SK-MEL-5 (cell line): Measurements from ENCODE around the gene POLRMT. TPM values are rescaled to one million over a fixed set of nuclear protein-coding genes. Genes with fewer than 3 reads are reported as not detected.

Experiments used
- total RNA-seq: library from RNA; depleted of rRNA; stranded (reverse); fragments of >200 nt; shearing (Covaris generic); gene quantifications from 2 replicates; pipeline ENCODE4 v1.2.3, GENCODE V29; 2014; rRNA removed

POLRMT gene
- total RNA-seq, 1 experiment from 2014 or later: 29.0 TPM

Other genes with a start within 250 kb of the POLRMT start
- 0.80 and 1.1 TPM in 2 replicates for gene C2CD4C, start 224.4 kb downstream of the POLRMT start, total RNA-seq
- 6.7 and 7.0 TPM in 2 replicates for gene SHC2, start 172.5 kb downstream of the POLRMT start, total RNA-seq
- gene MADCAM1, start 137.1 kb downstream of the POLRMT start, total RNA-seq: not detected in 2 replicates
- 19.5 and 26.4 TPM in 2 replicates for gene TPGS1, start 126.0 kb downstream of the POLRMT start, total RNA-seq
- gene CDC34, start 101.8 kb downstream of the POLRMT start, total RNA-seq: 51.0 and 52.7 TPM in 2 replicates
- gene GZMM, start 89.5 kb downstream of the POLRMT start, total RNA-seq: 0.21 and 1.1 TPM in 2 replicates
- 399 and 435 TPM in 2 replicates for gene BSG, start 60.9 kb downstream of the POLRMT start, total RNA-seq
- gene HCN2, start 43.7 kb downstream of the POLRMT start, total RNA-seq: 1.1 and 1.2 TPM in 2 replicates
- 0.24 TPM in 1 of 2 replicates, not detected in the other for gene FGF22, start 6.3 kb upstream of the POLRMT start, total RNA-seq
- 29.6 and 30.0 TPM in 2 replicates for gene RNF126, start 29.7 kb upstream of the POLRMT start, total RNA-seq
- 6.4 and 7.8 TPM in 2 replicates for gene FSTL3, start 42.9 kb upstream of the POLRMT start, total RNA-seq
- not detected in 2 replicates for gene PRSS57, start 61.9 kb upstream of the POLRMT start, total RNA-seq
- gene PALM, start 75.4 kb upstream of the POLRMT start, total RNA-seq: 4.0 and 4.3 TPM in 2 replicates
- not detected in 2 replicates for gene MISP, start 117.6 kb upstream of the POLRMT start, total RNA-seq
- 124 and 140 TPM in 2 replicates for gene PTBP1, start 163.9 kb upstream of the POLRMT start, total RNA-seq
- gene PLPPR3, start 188.4 kb upstream of the POLRMT start, total RNA-seq: 1.4 and 1.8 TPM in 2 replicates
- not detected in 2 replicates for gene AZU1, start 194.3 kb upstream of the POLRMT start, total RNA-seq
- gene PRTN3, start 207.5 kb upstream of the POLRMT start, total RNA-seq: not detected in 2 replicates
- not detected in 2 replicates for gene ELANE, start 218.8 kb upstream of the POLRMT start, total RNA-seq
- 1.4 and 4.3 TPM in 2 replicates for gene CFD, start 226.1 kb upstream of the POLRMT start, total RNA-seq